Dedifferentiated amniotic fluid mesenchymal stem cell (primary cell): ENCODE data around the gene PRCD.
A peak's percentile ranks its signal among the peaks of the same experiment; 100 is the strongest.

Experiments used
- DNase-seq: peaks from one replicate; pipeline ENCODE4 v3.0.0-alpha.2; 2016; ENCODE audit errors: extremely low spot score

The PRCD gene

GRCh38 chr17:76570877-76571471, 31.1 kb downstream of the PRCD start:
- DNase-seq = no peak

DNA sequence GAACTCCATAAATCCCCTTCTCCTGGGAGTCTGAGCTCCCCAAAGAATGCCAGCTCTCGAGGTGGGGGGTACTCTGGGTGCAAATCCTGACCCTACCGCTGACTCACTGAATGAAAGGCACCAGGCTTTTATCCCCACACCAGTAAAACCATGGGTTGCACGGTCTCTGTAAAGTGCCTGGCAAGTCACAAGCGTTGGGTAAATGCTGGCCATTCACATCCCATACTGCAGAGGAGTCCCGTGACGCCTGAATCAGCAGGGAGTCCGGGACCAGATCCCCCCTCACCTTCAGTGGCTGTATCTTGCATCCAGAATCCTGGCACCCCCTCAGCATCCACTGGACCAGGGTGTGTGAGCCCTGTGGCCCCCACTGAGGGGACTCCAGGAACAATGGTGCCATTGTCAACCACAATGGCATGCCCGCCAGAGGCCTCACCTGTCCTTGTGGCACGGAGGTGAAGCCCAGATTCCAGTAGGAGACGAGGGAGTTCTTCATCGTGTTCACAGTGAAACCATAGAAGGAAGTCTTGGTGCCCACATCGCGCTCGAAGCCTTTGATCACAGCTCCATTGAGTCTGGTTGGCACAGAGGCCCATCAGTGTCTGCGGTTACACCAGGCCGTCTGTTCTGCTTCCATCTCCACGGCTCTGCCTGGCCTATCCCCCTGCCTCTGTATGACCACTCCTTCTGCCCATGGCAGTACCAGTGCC, 32.5 kb downstream of the PRCD start:
- no peak for DNase-seq

DNA sequence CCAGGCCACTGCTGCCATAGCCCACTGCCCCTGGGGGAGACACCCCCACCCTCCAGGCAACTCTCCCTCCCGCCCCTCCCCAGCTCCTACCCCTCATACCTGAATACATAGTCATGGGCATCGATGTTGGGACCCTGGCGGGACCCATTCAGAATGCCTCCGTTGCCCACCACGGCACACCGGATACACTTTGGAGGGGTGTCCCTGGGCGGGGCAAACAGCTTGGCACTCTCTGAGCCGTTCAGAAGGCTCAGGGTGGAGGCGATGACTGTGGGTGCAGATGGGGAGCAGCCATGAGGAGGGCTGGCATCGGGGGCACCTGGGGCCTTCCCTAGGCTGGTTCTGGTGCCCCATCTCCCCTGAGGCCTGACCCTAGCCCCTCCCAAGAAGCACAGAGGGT, 33.3 kb downstream of the PRCD start:
- no peak for DNase-seq

DNA sequence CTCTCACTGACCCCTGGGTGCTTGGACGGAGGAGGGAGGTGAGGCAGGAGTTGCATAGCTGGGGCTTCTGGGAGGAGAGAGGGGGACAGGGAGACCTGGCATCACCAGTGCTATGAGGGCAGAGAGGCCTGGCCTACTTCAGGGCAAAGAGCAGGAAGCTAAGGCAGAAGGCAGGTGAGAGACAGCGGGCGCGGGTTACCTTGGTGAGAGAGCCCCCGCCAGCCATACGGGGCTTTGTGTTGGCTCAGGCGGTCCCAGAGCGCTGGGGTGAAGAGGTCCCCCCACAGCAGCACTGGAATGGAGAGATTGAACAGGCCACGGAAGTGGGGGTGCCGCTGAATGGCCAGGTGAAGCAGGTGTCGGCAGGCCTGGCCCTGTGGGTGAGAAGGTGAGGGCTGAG, 34.3 kb downstream of the PRCD start:
- DNase-seq = no peak

DNA sequence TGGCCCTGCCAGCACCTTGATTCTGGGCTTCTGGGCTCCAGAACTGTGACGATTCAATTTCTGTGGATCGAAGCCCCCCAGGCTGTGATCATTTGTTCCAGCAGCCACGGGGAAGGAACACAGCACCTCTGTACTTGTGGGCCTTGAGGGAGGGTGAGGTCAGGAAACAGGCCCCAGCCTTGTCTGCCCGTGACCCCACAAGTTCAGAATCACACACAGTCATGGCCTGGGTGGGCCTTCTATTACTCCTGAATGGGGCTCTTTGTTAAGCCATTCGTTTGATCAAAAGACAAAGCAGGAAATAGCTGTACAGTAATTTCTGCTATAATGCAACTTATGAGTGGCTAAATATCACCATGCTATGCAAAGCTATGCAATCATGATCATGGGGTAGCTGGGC, 35.7 kb downstream of the PRCD start:
- no peak for DNase-seq

DNA sequence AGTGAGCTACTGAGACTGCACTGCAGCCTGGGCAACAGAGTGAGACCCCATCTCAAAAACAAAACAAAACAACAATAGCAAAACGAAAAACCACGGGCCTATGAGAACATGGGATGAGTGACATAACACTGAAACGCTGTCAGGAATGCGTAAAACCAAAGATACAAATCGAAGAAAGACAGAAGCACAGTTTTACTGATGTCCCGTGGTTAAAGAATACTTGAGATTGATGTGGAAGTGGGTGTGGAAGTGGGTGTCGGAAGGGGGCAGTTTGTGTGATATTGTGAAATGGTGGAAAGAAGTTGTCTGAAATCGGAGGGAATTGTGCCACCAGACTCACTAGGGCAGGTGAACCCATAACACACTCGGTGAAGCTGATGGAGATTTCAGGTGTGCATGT, 36.3 kb downstream of the PRCD start:
- no peak for DNase-seq

- no peak for DNase-seq
Observed at GRCh38 chr17:76577876-76578275, 38.0 kb downstream of the PRCD start.

DNA sequence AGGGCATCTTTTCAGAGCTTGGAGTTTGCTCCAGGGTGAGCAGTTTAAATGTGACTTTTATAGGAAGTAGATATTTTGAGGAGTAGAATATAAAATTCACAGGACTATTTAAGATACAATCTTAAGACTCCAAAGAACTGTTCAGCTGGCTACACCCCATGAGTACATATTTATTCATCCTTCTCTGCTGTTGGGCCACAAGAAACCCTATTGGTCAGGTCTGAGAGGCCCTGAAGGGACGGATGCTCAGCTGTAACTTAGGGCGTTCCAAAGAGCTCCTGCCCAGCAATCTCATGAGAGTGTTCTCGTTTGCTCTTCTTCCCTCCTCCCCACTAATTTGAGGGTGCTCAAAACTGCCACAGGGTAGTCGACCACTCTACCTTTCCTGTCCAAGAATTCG, 38.5 kb downstream of the PRCD start:
- DNase-seq = peak; percentile 35

DNA sequence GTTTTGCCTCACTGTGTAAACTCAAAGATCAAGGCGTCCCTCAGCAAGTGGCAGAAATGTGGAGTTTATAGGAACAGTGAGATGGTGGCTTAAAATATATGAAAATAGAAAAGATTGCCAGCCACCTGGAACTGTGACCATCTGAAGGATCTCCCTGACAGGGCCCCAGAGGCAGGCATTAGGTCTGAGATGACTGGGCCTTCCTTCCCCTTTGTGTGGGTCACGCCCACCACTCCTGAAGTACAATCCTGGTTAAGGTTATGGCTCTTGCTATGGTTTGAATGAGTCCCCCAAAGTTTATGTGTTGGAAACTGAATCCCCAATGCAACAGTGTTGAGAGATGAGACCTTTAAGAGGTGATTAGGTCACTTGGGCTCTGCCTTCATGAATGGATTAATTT, 39.4 kb downstream of the PRCD start:
- no peak for DNase-seq

DNA sequence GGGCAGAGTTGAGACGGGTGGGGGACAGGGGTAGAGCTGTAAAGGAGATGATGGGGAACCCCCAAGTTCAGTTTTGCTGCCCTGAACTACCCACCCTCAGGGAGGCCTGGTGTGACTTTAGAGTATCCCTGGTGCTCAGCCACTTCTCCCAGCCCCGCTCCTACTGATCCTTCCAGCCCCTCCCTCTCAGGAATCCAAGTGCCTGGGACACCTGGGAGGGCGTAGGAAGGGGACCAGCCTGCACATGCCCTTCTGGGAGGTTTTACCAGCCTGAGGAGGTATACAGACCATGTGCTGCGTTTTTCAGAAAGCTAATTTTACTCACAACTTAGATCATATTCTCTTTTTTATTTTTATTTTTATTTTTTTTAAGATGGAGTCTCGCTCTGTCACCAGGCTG, 41.7 kb downstream of the PRCD start:
- DNase-seq = no peak

GRCh38 chr17:76582660-76583059, 42.8 kb downstream of the PRCD start:
- DNase-seq = no peak

DNA sequence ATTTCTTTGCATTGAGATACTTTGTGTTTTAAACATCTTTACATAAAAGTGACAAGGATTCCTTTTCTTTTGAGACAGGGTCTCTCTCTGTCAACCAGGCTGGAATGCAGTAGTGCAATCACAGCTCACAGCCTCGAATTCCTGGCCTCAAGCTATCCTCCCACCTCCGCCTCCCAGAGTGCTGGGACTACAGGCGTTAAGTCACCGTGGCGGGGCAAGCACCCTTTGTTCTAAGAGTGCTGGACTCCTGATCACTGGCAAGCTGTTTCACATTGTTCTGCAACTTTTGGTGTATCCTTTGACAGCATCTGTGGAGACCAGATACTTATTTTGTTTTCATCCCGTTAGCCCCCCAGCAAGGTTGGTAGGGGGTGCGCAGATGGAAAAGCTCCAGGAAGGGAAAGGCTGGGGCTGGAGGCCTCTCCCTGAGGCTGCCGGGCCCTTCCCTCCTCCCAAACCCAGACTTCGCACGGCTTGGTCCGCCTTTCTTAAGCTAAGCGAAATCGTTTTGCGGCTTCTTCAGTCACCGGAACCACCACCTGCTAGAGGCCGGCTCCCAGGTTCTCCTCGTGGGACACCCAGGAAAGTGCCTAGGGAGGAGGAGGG, 44.7 kb downstream of the PRCD start:
- DNase-seq = peak; percentile 12

GRCh38 chr17:76585033-76585648, 45.3 kb downstream of the PRCD start:
- DNase-seq = peak; percentile 11

- DNase-seq = peak; percentile 14
Observed at GRCh38 chr17:76585649-76586593, 46.1 kb downstream of the PRCD start, which contains the start of gene ST6GALNAC2. ST6GALNAC2 (minus strand) TSS chr17:76585860; CDS start chr17:76585808, 52 bp downstream.

GRCh38 chr17:76586741-76587487, 47.1 kb downstream of the PRCD start:
- DNase-seq = peak; percentile 13

- peak; percentile 13 for DNase-seq
Observed at GRCh38 chr17:76588182-76588581, 48.3 kb downstream of the PRCD start.

DNA sequence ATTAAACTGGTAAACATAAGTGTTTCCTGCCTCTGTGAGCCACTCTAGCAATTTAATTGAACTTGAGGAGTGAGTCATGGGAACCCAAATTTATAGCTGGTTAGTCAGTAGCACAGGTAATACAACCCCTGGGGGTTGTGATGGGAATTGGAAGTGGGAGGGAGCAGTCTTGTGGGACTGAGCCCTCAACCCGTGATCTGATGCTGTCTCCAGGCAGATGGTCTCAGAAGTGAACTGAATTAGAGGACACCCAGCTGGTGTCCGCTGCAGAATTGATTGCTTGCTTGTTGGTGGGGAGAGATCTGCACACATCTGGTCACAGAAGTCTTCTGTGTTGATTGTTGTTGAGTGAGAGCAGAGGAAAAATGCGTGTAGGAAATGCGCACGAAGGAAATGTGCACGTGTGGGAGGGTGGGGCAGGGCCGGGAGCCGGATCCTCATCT, 53.6 kb downstream of the PRCD start:
- no peak for DNase-seq

- DNase-seq = peak; percentile 4
Observed at GRCh38 chr17:76593959-76594358, 54.1 kb downstream of the PRCD start.

- DNase-seq = peak; percentile 24
Observed at GRCh38 chr17:76594690-76595089, 54.8 kb downstream of the PRCD start.
